NCI-H526 treated with DMSO at 0.1 percent for 48 hours (cell line): ENCODE measurements around the gene LRFN5.

Experiments used
- DNase-seq: peaks from one replicate; lab custom pipeline; 2025; lab: John Stamatoyannopoulos, UW

LRFN5 gene

GRCh38 chr14:41773536-41774279 lies 167.0 kb downstream of the LRFN5 start:
- DNase-seq: no peak

- no peak for DNase-seq
Observed at GRCh38 chr14:41782511-41782910, 175.8 kb downstream of the LRFN5 start.

GRCh38 chr14:41783403-41783802 lies 176.7 kb downstream of the LRFN5 start:
- no peak for DNase-seq

GRCh38 chr14:41785696-41786095 lies 179.0 kb downstream of the LRFN5 start:
- DNase-seq: no peak

- no peak for DNase-seq
Observed at GRCh38 chr14:41799817-41800216, 193.1 kb downstream of the LRFN5 start.

GRCh38 chr14:41805633-41806032 lies 199.0 kb downstream of the LRFN5 start:
- no peak for DNase-seq

GRCh38 chr14:41806366-41806975 lies 199.8 kb downstream of the LRFN5 start:
- DNase-seq: no peak

- DNase-seq: no peak
Observed at GRCh38 chr14:41810362-41810761, 203.7 kb downstream of the LRFN5 start.

- no peak for DNase-seq
Observed at GRCh38 chr14:41817626-41818025, 210.9 kb downstream of the LRFN5 start.

- no peak for DNase-seq
Observed at GRCh38 chr14:41824441-41824840, 217.8 kb downstream of the LRFN5 start.

GRCh38 chr14:41825622-41826021 lies 218.9 kb downstream of the LRFN5 start:
- no peak for DNase-seq

GRCh38 chr14:41830714-41831406 lies 224.2 kb downstream of the LRFN5 start:
- DNase-seq: no peak

GRCh38 chr14:41839661-41840060 lies 233.0 kb downstream of the LRFN5 start:
- DNase-seq: no peak

GRCh38 chr14:41859336-41859735 lies 252.7 kb downstream of the LRFN5 start:
- no peak for DNase-seq

GRCh38 chr14:41860586-41860985 lies 253.9 kb downstream of the LRFN5 start:
- no peak for DNase-seq

GRCh38 chr14:41865894-41866293 lies 259.2 kb downstream of the LRFN5 start:
- no peak for DNase-seq

- DNase-seq: no peak
Observed at GRCh38 chr14:41868396-41868795, 261.7 kb downstream of the LRFN5 start.

- no peak for DNase-seq
Observed at GRCh38 chr14:41872931-41873685, 266.4 kb downstream of the LRFN5 start.

GRCh38 chr14:41873686-41874317 lies 267.1 kb downstream of the LRFN5 start:
- DNase-seq: no peak

GRCh38 chr14:41875116-41875515 lies 268.4 kb downstream of the LRFN5 start:
- no peak for DNase-seq

GRCh38 chr14:41878321-41878720 lies 271.6 kb downstream of the LRFN5 start:
- no peak for DNase-seq

- no peak for DNase-seq
Observed at GRCh38 chr14:41891624-41892023, 284.9 kb downstream of the LRFN5 start.
